ENCODE measurements around the gene CEP57. TPM values are rescaled to one million over a fixed set of nuclear protein-coding genes. Genes with fewer than 3 reads are reported as not detected.
"Not testable (repeated sequence)": the region's sequence is repeated elsewhere in the genome, so short reads cannot be mapped to it uniquely, and the experiment has no call there.

Gene CEP57
- total RNA-seq, 1 donor from 2014 or later = 27.8 TPM

GRCh38 chr11:95849087-95849825, 59.0 kb downstream of the CEP57 start:
- DNase-seq (ENCODE audit: low spot score) = no peak
- intact Hi-C loops (cut with DNase I) = no loop called here

GRCh38 chr11:95850137-95850536, 59.8 kb downstream of the CEP57 start:
- DNase-seq (ENCODE audit: low spot score) = no peak
- intact Hi-C loops (cut with DNase I) = loop anchor here (10.0 kb wide), 1 partner anchor 115 kb away; no protein-coding TSS in a partner anchor

DNA sequence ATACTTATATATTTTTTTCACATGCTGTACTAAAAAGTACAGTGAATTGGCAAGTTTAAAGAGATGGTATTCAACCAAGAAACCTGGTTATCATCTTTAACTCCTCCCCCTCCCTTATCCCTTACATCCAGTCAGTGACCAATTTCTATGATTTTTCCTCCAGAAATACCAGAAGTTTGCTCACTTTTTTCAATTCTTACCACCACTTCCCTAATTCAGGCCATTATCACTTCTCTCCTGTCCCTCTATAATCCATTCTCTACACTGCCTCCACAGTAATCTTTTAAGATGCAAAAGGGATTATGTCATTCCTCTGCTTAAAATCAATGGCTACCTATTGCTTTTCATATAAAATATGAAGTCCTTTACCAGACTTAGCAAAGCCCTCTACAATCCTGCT, 62.8 kb downstream of the CEP57 start:
- intact Hi-C loops (cut with DNase I) = loop anchor here (10.0 kb wide), 1 partner anchor 112 kb away; no protein-coding TSS in a partner anchor
- no peak for DNase-seq (ENCODE audit: low spot score)

- intact Hi-C loops (cut with DNase I) = loop anchor here (10.0 kb wide), 1 partner anchor 111 kb away; no protein-coding TSS in a partner anchor
Observed at GRCh38 chr11:95853862-95854261, 63.6 kb downstream of the CEP57 start.

GRCh38 chr11:95854362-95854761, 64.1 kb downstream of the CEP57 start:
- DNase-seq (ENCODE audit: low spot score) = not testable (repeated sequence)
- intact Hi-C loops (cut with DNase I) = loop anchor here (10.0 kb wide), 1 partner anchor 110 kb away; no protein-coding TSS in a partner anchor

More at GRCh38 chr11:95853862-95854261, 63.6 kb downstream of the CEP57 start:
- DNase-seq (ENCODE audit: low spot score) = no peak

GRCh38 chr11:95860024-95860423, 69.7 kb downstream of the CEP57 start:
- DNase-seq (ENCODE audit: low spot score) = not testable (repeated sequence)
- intact Hi-C loops (cut with DNase I) = loop anchor here (10.0 kb wide), 1 partner anchor 75 kb away; no protein-coding TSS in a partner anchor

GRCh38 chr11:95863486-95864140, 73.3 kb downstream of the CEP57 start:
- no peak for DNase-seq (ENCODE audit: low spot score)
- intact Hi-C loops (cut with DNase I) = loop anchor here (10.0 kb wide), 1 partner anchor 71 kb away; no protein-coding TSS in a partner anchor

- intact Hi-C loops (cut with DNase I) = loop anchor here (10.0 kb wide), 1 partner anchor 68 kb away; no protein-coding TSS in a partner anchor
- DNase-seq (ENCODE audit: low spot score) = no peak
Observed at GRCh38 chr11:95867105-95867504, 76.8 kb downstream of the CEP57 start.

DNA sequence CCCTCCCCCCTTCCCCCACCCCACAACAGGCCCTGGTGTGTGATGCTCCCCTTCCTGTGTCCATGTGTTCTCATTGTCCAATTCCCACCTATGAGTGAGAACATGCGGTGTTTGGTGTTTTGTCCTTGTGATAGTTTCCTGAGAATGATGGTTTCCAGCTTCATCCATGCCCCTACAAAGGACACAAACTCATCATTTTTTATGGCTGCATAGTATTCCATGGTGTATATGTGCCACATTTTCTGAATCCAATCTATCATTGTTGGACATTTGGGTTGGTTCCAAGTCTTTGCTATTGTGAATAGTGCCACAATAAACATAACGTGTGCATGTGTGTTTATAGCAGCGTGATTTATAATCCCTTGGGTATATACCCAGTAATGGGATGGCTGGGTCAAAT, 80.6 kb downstream of the CEP57 start:
- DNase-seq (ENCODE audit: low spot score); intact Hi-C loops (cut with DNase I): not testable (repeated sequence)

DNA sequence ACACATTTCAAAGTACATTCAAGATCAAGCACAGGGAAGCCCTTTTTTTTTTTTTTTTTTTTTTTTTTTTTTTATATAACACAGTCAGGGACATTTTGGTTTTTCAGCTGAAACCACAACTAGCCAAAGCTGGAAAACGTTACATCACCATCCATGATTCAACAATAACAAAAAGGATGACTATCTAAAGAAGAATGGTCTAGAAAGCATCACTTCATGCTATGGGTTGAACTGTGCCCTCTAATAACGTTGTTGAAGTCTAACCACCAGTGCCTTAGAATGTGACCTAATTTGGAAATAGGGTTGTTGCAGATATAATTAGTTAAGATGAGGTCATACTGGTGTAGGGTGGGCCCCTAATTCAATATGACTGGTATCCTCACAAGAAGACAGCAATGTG, 87.0 kb downstream of the CEP57 start:
- intact Hi-C loops (cut with DNase I) = no loop called here
- no peak for DNase-seq (ENCODE audit: low spot score)

Other genes starting within 250 kb of the CEP57 start
- 9.2 TPM for gene FAM76B, start 716 bp upstream of the CEP57 start, total RNA-seq
- 22.2 TPM for gene MTMR2, start 133.6 kb downstream of the CEP57 start, total RNA-seq